H1 (cell line): Measurements from ENCODE around the gene SOX6. TPM values are rescaled to one million over a fixed set of nuclear protein-coding genes. Genes with fewer than 3 reads are reported as not detected.

Experiments
- CTCF ChIA-PET: fragments of 300-600 bp; sonication (Branson Sonifier 250); formaldehyde crosslinking; loops from one replicate; lab custom pipeline; 2021; ENCODE audit not compliant: partially characterized antibody; lab: Charles Lee
- POLR2A ChIA-PET: fragments of 300-600 bp; sonication (Branson Sonifier 250); formaldehyde crosslinking; loops from one replicate; lab custom pipeline; 2021; ENCODE audit warnings: inconsistent platforms; ENCODE audit not compliant: partially characterized antibody; lab: Charles Lee
- DNase-seq, 2 experiments: peaks; one replicate each; pipeline versions ENCODE4 v3.0.0 to v3.0.0-alpha.2; 2010 to 2022; ENCODE audit warnings: low spot score in 2 of 2, low read depth in 1 of 2, mixed read lengths in 1 of 2
- FAIRE-seq: peaks from 2 replicates; lab custom pipeline; 2011; peaks lifted over from hg19 to GRCh38; lab: Jason Lieb, UNC
- H2AFZ ChIP-seq: 2 replicates; pipeline ENCODE4 v1.8.1; 2012; ENCODE audit warnings: low read length, inconsistent platforms
- H2AK5ac ChIP-seq: 2 replicates; pipeline ENCODE4 v1.6.1; 2013; ENCODE audit warnings: low read depth, low read length
- H2BK120ac ChIP-seq: replicated peaks from 2 replicates; pipeline ENCODE3; 2013; ENCODE audit warnings: low read depth, low read length, inconsistent platforms
- H2BK12ac ChIP-seq: 2 replicates; pipeline ENCODE4 v1.6.1; 2013; ENCODE audit warnings: low read depth, low read length
- H2BK15ac ChIP-seq: 2 replicates; pipeline ENCODE4 v1.6.1; 2013; ENCODE audit warnings: low read length
- H2BK20ac ChIP-seq: 2 replicates; pipeline ENCODE4 v1.6.1; 2013; ENCODE audit warnings: low read length
- H2BK5ac ChIP-seq: 2 replicates; pipeline ENCODE4 v1.6.1; 2013; ENCODE audit warnings: low read depth, low read length
- H3K14ac ChIP-seq: 2 replicates; pipeline ENCODE4 v1.6.1; 2013; ENCODE audit warnings: inconsistent platforms; ENCODE audit not compliant: insufficient read length
- H3K18ac ChIP-seq: 2 replicates; pipeline ENCODE4 v1.6.1; 2013; ENCODE audit warnings: low read length; ENCODE audit errors: extremely low read depth
- H3K23ac ChIP-seq: 2 replicates; pipeline ENCODE4 v1.6.1; 2013; ENCODE audit warnings: inconsistent platforms; ENCODE audit not compliant: insufficient read length
- H3K23me2 ChIP-seq: 2 replicates; pipeline ENCODE4 v1.6.1; 2013; ENCODE audit warnings: low read depth, low read length
- H3K27ac ChIP-seq: 2 replicates; pipeline ENCODE4 v1.6.1; 2011; ENCODE audit warnings: low read depth, low read length, inconsistent platforms
- H3K27me3 ChIP-seq, 4 experiments: replicated peaks in 1 of 4; 1 replicate in 1 of 4; 2 replicates in 3 of 4; pipeline versions ENCODE4 v1.6.1 to v1.8.1; 2011 to 2013; ENCODE audit warnings: low read length in 3 of 4, mild to moderate bottlenecking in 3 of 4, inconsistent platforms in 2 of 4, mixed read lengths in 2 of 4, moderate library complexity in 1 of 4; ENCODE audit not compliant: control insufficient read depth in 3 of 4, insufficient read depth in 3 of 4; ENCODE audit errors: extremely low read depth in 1 of 4
- H3K36me3 ChIP-seq, 4 experiments: 2 replicates each; pipeline versions ENCODE4 v1.6.1 to v1.8.1; 2011 to 2013; ENCODE audit warnings: mild to moderate bottlenecking in 4 of 4, low read length in 3 of 4, moderate library complexity in 2 of 4, control low read depth in 1 of 4, inconsistent platforms in 1 of 4; ENCODE audit not compliant: insufficient read depth in 4 of 4, control insufficient read depth in 2 of 4
- H3K4ac ChIP-seq: replicated peaks from 2 replicates; pipeline ENCODE3; 2013; ENCODE audit warnings: low read length, low read depth, mixed read lengths, inconsistent platforms; ENCODE audit not compliant: insufficient read length
- H3K4me1 ChIP-seq, 4 experiments: replicated peaks in 1 of 4; 1 replicate in 1 of 4; 2 replicates in 3 of 4; pipeline versions ENCODE4 v1.6.1 to v1.8.1; 2011 to 2013; ENCODE audit warnings: low read length in 3 of 4, inconsistent platforms in 2 of 4, mixed read lengths in 1 of 4; ENCODE audit not compliant: insufficient read depth in 4 of 4, control insufficient read depth in 3 of 4
- H3K4me2 ChIP-seq, 2 experiments: 2 replicates each; pipeline versions ENCODE4 v1.6.1 to v1.8.1; 2011 to 2013; ENCODE audit warnings: low read depth in 2 of 2, low read length in 2 of 2, control low read depth in 1 of 2, inconsistent platforms in 1 of 2, mild to moderate bottlenecking in 1 of 2; ENCODE audit not compliant: insufficient read depth in 1 of 2
- H3K4me3 ChIP-seq, 4 experiments: fragments of 200-600, 300-600 bp in 1 of 4; sonication (generic), shearing (Covaris generic), sonication (Bioruptor Twin) in 1 of 4; 2 replicates each; pipeline versions ENCODE4 v1.5.1 to v1.8.1; 2011 to 2016; ENCODE audit warnings: low read length in 4 of 4, low read depth in 3 of 4, control low read depth in 2 of 4, inconsistent platforms in 2 of 4, mild to moderate bottlenecking in 2 of 4, mixed read lengths in 1 of 4, moderate library complexity in 1 of 4; ENCODE audit not compliant: insufficient read depth in 2 of 4; ENCODE audit errors: extremely low read depth in 1 of 4
- H3K56ac ChIP-seq: replicated peaks from 2 replicates; pipeline ENCODE3; 2013; ENCODE audit warnings: low read depth, mild to moderate bottlenecking, mixed read lengths, low read length, inconsistent platforms; ENCODE audit not compliant: insufficient read length
- H3K79me1 ChIP-seq: 2 replicates; pipeline ENCODE4 v1.6.1; 2013; ENCODE audit warnings: low read depth, low read length, control low read depth
- H3K79me2 ChIP-seq, 2 experiments: 2 replicates each; pipeline versions ENCODE4 v1.6.1 to v1.8.1; 2012 to 2013; ENCODE audit warnings: low read length in 2 of 2, mild to moderate bottlenecking in 2 of 2, inconsistent platforms in 1 of 2; ENCODE audit not compliant: insufficient read depth in 2 of 2, control insufficient read depth in 1 of 2
- H3K9ac ChIP-seq, 4 experiments: replicated peaks in 1 of 4; 1 replicate in 1 of 4; 2 replicates in 3 of 4; pipeline versions ENCODE4 v1.6.1 to v1.8.1; 2011 to 2013; ENCODE audit warnings: low read depth in 3 of 4, low read length in 3 of 4, control low read depth in 2 of 4, mild to moderate bottlenecking in 2 of 4, moderate library complexity in 2 of 4, inconsistent platforms in 1 of 4; ENCODE audit errors: extremely low read depth in 1 of 4
- H3K9me3 ChIP-seq, 2 experiments: 2 replicates each; pipeline versions ENCODE4 v1.6.1 to v1.8.1; 2012 to 2013; ENCODE audit warnings: mild to moderate bottlenecking in 2 of 2, moderate library complexity in 2 of 2, control low read depth in 1 of 2, inconsistent platforms in 1 of 2, low read depth in 1 of 2, low read length in 1 of 2, mixed read lengths in 1 of 2; ENCODE audit not compliant: insufficient read depth in 2 of 2
- H4K20me1 ChIP-seq, 2 experiments: replicated peaks in 1 of 2; 2 replicates each; pipeline versions ENCODE3 to v1.8.1; 2011 to 2013; ENCODE audit warnings: inconsistent platforms in 2 of 2, low read length in 2 of 2, mild to moderate bottlenecking in 1 of 2; ENCODE audit not compliant: insufficient read depth in 2 of 2, control insufficient read depth in 1 of 2
- H4K5ac ChIP-seq: 2 replicates; pipeline ENCODE4 v1.6.1; 2013; ENCODE audit warnings: low read length, low read depth, mixed read lengths, inconsistent platforms; ENCODE audit not compliant: insufficient read length
- H4K8ac ChIP-seq: 2 replicates; pipeline ENCODE4 v1.8.0; 2013; ENCODE audit warnings: mild to moderate bottlenecking, moderate library complexity, low read length, inconsistent platforms; ENCODE audit not compliant: insufficient read depth; ENCODE audit errors: extremely low read depth
- H4K91ac ChIP-seq: replicated peaks from 2 replicates; pipeline ENCODE3; 2013; ENCODE audit warnings: low read length, mixed read lengths, inconsistent platforms; ENCODE audit not compliant: insufficient read length
- SP1 ChIP-seq: IDR thresholded peaks from 2 replicates; pipeline ENCODE4 v1.6.1; 2011; ENCODE audit warnings: low read depth, low read length
- WGBS, 2 experiments: shearing (Covaris generic) in 1 of 2; methylation state at CpG; one replicate each; pipeline versions ENCODE4 v1.1.6 to v1.1.7; 2013 to 2015; ENCODE audit warnings: low lambda C conversion rate in 2 of 2, mixed read lengths in 2 of 2, inconsistent platforms in 1 of 2, low coverage in 1 of 2, missing lambda C conversion rate in 1 of 2; ENCODE audit not compliant: insufficient replicate concordance in 2 of 2, insufficient coverage in 1 of 2, insufficient read length in 1 of 2; ENCODE audit errors: extremely low coverage in 1 of 2, missing lambda C conversion rate in 1 of 2; 5-methylcytosine and 5-hydroxymethylcytosine counted together
- polyA plus RNA-seq, 7 experiments: library from polyadenylated mRNA; depleted of rRNA in 3 of 7; stranded (reverse) in 5 of 7; unstranded in 2 of 7; fragments of >200 nt in 5 of 7; fragments of 200-250 nt in 2 of 7; gene quantifications; 1 replicate in 5 of 7; 2 replicates in 1 of 7; 4 replicates in 1 of 7; pipeline versions ENCODE4 v1.2.1 to v1.2.3, GENCODE V29; 2011 to 2013; ENCODE audit warnings: missing spikeins in 2 of 7, mixed read lengths in 2 of 7
- total RNA-seq: library from RNA; stranded (reverse); fragmentation: NEBNext Ultra II Directional; extraction: Animal tissue kit (Norgen Biotek cat#: 25700); gene quantifications from 2 replicates; pipeline ENCODE4 v1.2.1, GENCODE V29; 2021

SOX6 gene
- total and polyA plus RNA-seq, 2 of the 8 experiments (the other 6 are each of a cell fraction or from before 2014, with no cell fraction given): 0.09 TPM; not detected in 1

DNA sequence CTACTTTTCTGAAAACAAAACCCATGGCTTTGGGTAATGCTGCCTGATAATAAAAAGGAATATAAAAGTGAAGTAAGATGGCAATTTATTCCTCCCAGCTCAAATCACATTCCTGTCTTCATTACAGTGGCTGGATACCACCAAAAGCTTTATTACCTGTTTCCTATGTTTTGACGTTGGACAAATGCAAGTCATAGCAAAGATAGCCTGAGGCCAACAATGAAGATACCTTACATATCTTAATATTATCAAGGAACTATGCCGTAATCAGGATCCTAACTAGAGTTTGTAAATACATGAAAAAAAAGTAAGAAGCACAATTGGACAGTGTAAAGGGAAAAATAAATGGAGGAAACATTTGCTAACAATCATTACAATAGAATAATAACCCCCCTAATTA is 202.4 kb downstream of the SOX6 start:
- H4K91ac ChIP-seq: no peak overlapping the region
- no peak overlapping the region for H3K23ac ChIP-seq
- no peak overlapping the region for H3K4ac ChIP-seq
- H4K5ac ChIP-seq: no peak overlapping the region
- H3K18ac ChIP-seq: no peak overlapping the region
- H2BK12ac ChIP-seq: no peak overlapping the region
- no peak overlapping the region for H3K56ac ChIP-seq
- no peak overlapping the region for H2AK5ac ChIP-seq
- H3K79me2 ChIP-seq: no peaks in the 10 kb centered on the region
- H3K4me1 ChIP-seq: no peaks in the 10 kb centered on the region
- H4K20me1 ChIP-seq: no peaks in the 10 kb centered on the region
- ChIA-PET POLR2A (no interaction called here), CTCF (no interaction called here)
- H4K8ac ChIP-seq: no peak overlapping the region
- H3K27ac ChIP-seq: no peak overlapping the region
- 85% methylated on average over 2 of the region's 2 CpGs; no CpG with 5 or more reads in 1 of the 2 experiments for WGBS, 2 experiments
- no peak overlapping the region for H3K9ac ChIP-seq
- H3K27me3 ChIP-seq: no peaks in the 10 kb centered on the region
- H3K36me3 ChIP-seq: no peaks in the 10 kb centered on the region
- FAIRE-seq: no peak
- H3K4me2 ChIP-seq: no peak overlapping the region
- no peak for TF ChIP-seq SP1
- TF ChIP-seq, all 59 proteins: peak for 0
- H2BK20ac ChIP-seq: no peak overlapping the region
- H2BK15ac ChIP-seq: no peak overlapping the region
- no peak overlapping the region for H2BK5ac ChIP-seq
- no peak for DNase-seq
- H3K23me2 ChIP-seq: no peaks in the 10 kb centered on the region
- no peak overlapping the region for H3K14ac ChIP-seq
- H2AFZ ChIP-seq: no peak overlapping the region
- no peaks in the 10 kb centered on the region for H3K9me3 ChIP-seq
- H3K79me1 ChIP-seq: no peaks in the 10 kb centered on the region
- no peak overlapping the region for H2BK120ac ChIP-seq
- no peak overlapping the region for H3K4me3 ChIP-seq
